B cell (primary cell): ENCODE data around the gene KTI12. TPM values are rescaled to one million over a fixed set of nuclear protein-coding genes. Genes with fewer than 3 reads are reported as not detected.
"Not testable (repeated sequence)": the region's sequence is repeated elsewhere in the genome, so short reads cannot be mapped to it uniquely, and the experiment has no call there.

Experiments
- ATAC-seq: fragments of 200-7000 bp; cut with Tn5 transposase; one replicate; pipeline ENCODE4 v1.10.0; 2021; ENCODE audit warnings: low read depth, mild to moderate bottlenecking, moderate number of reproducible peaks, moderate library complexity
- CTCF ChIA-PET: fragments of 350-600 bp; sonication (Branson Sonifier 250); formaldehyde crosslinking; loops from one replicate; lab custom pipeline; 2021; ENCODE audit warnings: antibody characterized with exemption, inconsistent platforms; lab: Charles Lee
- POLR2A ChIA-PET: fragments of 350-600 bp; sonication (Branson Sonifier 250); formaldehyde crosslinking; loops from one replicate; lab custom pipeline; 2021; ENCODE audit warnings: antibody characterized with exemption; lab: Charles Lee
- DNase-seq: peaks from one replicate; pipeline ENCODE4 v3.0.0; 2013
- H2AFZ ChIP-seq: 2 replicates; pipeline ENCODE4 v1.6.1; 2012; ENCODE audit warnings: mild to moderate bottlenecking, low read depth, low read length; ENCODE audit not compliant: insufficient read depth, poor library complexity, severe bottlenecking
- H3K27ac ChIP-seq, 2 donors: 1 replicate in 1 of 2; 2 replicates in 1 of 2; pipeline ENCODE4 v1.5.1; 2012 to 2013; ENCODE audit warnings: low read length in 2 of 2, mild to moderate bottlenecking in 2 of 2, moderate library complexity in 1 of 2
- H3K27me3 ChIP-seq, 4 experiments: fragments of 200-600 bp in 1 of 4; sonication (generic) in 1 of 4; replicated peaks in 1 of 4; 1 replicate in 2 of 4; 2 replicates in 2 of 4; pipeline versions ENCODE4 v1.6.1 to v1.7.0; 2013 to 2016; ENCODE audit warnings: low read length in 3 of 4, mild to moderate bottlenecking in 2 of 4, mixed read lengths in 1 of 4, moderate library complexity in 1 of 4; ENCODE audit not compliant: insufficient read depth in 4 of 4, control insufficient read depth in 3 of 4; ENCODE audit errors: control extremely low read depth in 1 of 4
- H3K36me3 ChIP-seq, 2 experiments: replicated peaks in 1 of 2; 1 replicate in 1 of 2; 2 replicates in 1 of 2; pipeline versions ENCODE4 v1.6.1 to v1.7.1; 2013; ENCODE audit warnings: low read length in 1 of 2; ENCODE audit not compliant: insufficient read depth in 2 of 2, control insufficient read depth in 1 of 2; ENCODE audit errors: control extremely low read depth in 1 of 2, extremely low read depth in 1 of 2
- H3K4me1 ChIP-seq, 2 donors: fragments of 200-600 bp in 1 of 2; sonication (generic) in 1 of 2; 1 replicate in 1 of 2; 2 replicates in 1 of 2; pipeline versions ENCODE4 v1.5.1 to v1.6.1; 2013 to 2017; ENCODE audit warnings: low read length in 2 of 2; ENCODE audit not compliant: control insufficient read depth in 2 of 2, insufficient read depth in 2 of 2
- H3K4me2 ChIP-seq: replicated peaks from 2 replicates; pipeline ENCODE3; 2012; ENCODE audit warnings: mild to moderate bottlenecking, low read depth, low read length; ENCODE audit not compliant: poor library complexity, severe bottlenecking
- H3K4me3 ChIP-seq, 5 experiments: fragments of 200-600 bp in 1 of 5; sonication (generic) in 1 of 5; 1 replicate in 3 of 5; 2 replicates in 2 of 5; pipeline versions ENCODE4 v1.5.1 to v1.7.0; 2011 to 2016; ENCODE audit warnings: low read length in 4 of 5, mild to moderate bottlenecking in 4 of 5, low read depth in 2 of 5, control low read depth in 1 of 5, moderate library complexity in 1 of 5; ENCODE audit not compliant: insufficient read depth in 1 of 5; ENCODE audit errors: control extremely low read depth in 1 of 5, extremely low read depth in 1 of 5
- H3K79me2 ChIP-seq: fragments of 200-600 bp; sonication (generic); one replicate; pipeline ENCODE4 v1.6.0; 2016; ENCODE audit warnings: low read length; ENCODE audit not compliant: control insufficient read depth, insufficient read depth
- H3K9ac ChIP-seq: fragments of 200-600 bp; sonication (generic); 2 replicates; pipeline ENCODE4 v1.6.1; 2017; ENCODE audit warnings: mild to moderate bottlenecking, low read length, moderate library complexity
- H3K9me3 ChIP-seq, 3 donors: one replicate each; pipeline versions ENCODE4 v1.6.1 to v1.7.1; 2013; ENCODE audit warnings: low read length in 2 of 3; ENCODE audit not compliant: control insufficient read depth in 2 of 3, insufficient read depth in 1 of 3; ENCODE audit errors: control extremely low read depth in 1 of 3
- H4K20me1 ChIP-seq: 2 replicates; pipeline ENCODE4 v1.6.0; 2012; ENCODE audit warnings: mild to moderate bottlenecking, low read length; ENCODE audit not compliant: insufficient read depth, control insufficient read depth, poor library complexity, severe bottlenecking
- H3K27ac Mint-ChIP-seq: one replicate; pipeline ENCODE4 v1.8.0; 2021; ENCODE audit warnings: mixed read lengths
- H3K27me3 Mint-ChIP-seq: one replicate; pipeline ENCODE4 v1.8.0; 2021; ENCODE audit warnings: mixed read lengths
- H3K4me1 Mint-ChIP-seq: one replicate; pipeline ENCODE4 v1.8.0; 2021; ENCODE audit warnings: mixed read lengths
- H3K4me3 Mint-ChIP-seq: one replicate; pipeline ENCODE4 v1.8.0; 2021; ENCODE audit warnings: mixed read lengths
- H3K9me3 Mint-ChIP-seq: one replicate; pipeline ENCODE4 v1.8.0; 2022; ENCODE audit warnings: mixed read lengths; ENCODE audit not compliant: insufficient read depth
- EZH2 ChIP-seq: IDR thresholded peaks from 2 replicates; pipeline ENCODE4 v1.6.1; 2012; ENCODE audit warnings: borderline replicate concordance, low read depth, mild to moderate bottlenecking, moderate library complexity, low read length; ENCODE audit not compliant: insufficient read depth, poor library complexity, severe bottlenecking
- WGBS: methylation state at CpG from one replicate; pipeline ENCODE4 v1.1.5; 2013; ENCODE audit warnings: missing lambda C conversion rate; ENCODE audit not compliant: insufficient coverage; 5-methylcytosine and 5-hydroxymethylcytosine counted together
- intact Hi-C: fragments of 100-400 bp; cut with micrococcal nuclease; formaldehyde crosslinking; loops from one replicate; pipeline ENCODE4 v1.10.0; 2022
- polyA plus RNA-seq: library from polyadenylated mRNA; depleted of rRNA; stranded (reverse); fragments of >200 nt; gene quantifications from 2 replicates; pipeline ENCODE4 v1.2.3, GENCODE V29; 2012
- total RNA-seq, 2 donors: library from RNA; stranded (reverse); fragments of 120-200 nt in 1 of 2; gene quantifications; 1 replicate in 1 of 2; 2 replicates in 1 of 2; pipeline versions ENCODE4 v1.2.3 to v1.2.4, GENCODE V29; 2013 to 2022
- TF ChIP-seq, protein P1 (sequence below): fragments of 200-600 bp; IDR thresholded peaks from one replicate; pipeline ENCODE4 v1.8.0; 2022; ENCODE audit warnings: antibody characterized with exemption, mild to moderate bottlenecking

Gene KTI12
- total and polyA plus RNA-seq, 2 donors (not counting 1 experiment from before 2014, with no cell fraction given): 14.7 to 22.5 TPM

DNA sequence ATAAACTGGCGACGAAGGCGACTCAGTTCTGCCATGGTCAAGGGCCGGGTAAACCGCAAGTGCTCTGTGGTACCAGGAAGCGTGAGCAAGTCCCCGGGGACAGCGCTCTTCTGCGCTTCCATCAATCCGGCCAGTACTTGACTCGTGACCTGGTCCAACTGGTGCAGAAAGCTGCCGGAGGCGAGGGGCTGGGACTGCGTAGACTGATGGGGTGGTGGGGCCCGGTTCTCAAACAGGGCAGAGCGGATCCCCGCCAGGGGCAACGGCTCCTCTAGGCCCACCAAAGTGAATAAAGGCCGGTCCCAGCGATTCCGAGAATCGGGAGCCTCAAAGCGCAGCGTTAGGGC lies 852 bp downstream of the KTI12 start:
- TF ChIP-seq EZH2: no peak
- TF ChIP-seq, protein P1, sequence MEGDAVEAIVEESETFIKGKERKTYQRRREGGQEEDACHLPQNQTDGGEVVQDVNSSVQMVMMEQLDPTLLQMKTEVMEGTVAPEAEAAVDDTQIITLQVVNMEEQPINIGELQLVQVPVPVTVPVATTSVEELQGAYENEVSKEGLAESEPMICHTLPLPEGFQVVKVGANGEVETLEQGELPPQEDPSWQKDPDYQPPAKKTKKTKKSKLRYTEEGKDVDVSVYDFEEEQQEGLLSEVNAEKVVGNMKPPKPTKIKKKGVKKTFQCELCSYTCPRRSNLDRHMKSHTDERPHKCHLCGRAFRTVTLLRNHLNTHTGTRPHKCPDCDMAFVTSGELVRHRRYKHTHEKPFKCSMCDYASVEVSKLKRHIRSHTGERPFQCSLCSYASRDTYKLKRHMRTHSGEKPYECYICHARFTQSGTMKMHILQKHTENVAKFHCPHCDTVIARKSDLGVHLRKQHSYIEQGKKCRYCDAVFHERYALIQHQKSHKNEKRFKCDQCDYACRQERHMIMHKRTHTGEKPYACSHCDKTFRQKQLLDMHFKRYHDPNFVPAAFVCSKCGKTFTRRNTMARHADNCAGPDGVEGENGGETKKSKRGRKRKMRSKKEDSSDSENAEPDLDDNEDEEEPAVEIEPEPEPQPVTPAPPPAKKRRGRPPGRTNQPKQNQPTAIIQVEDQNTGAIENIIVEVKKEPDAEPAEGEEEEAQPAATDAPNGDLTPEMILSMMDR: no peak
- Histone ChIP-seq H3K36me3 (peaks cover 0 to 8% of the 10 kb centered on the region in 2 experiments), H3K27me3 (no peaks in the 10 kb centered on the region), H3K4me3 (peak overlapping the region; percentile 73 to 86 (median 83)), H4K20me1 (peaks cover 26% of the 10 kb centered on the region), H3K9me3 (no peaks in the 10 kb centered on the region), H3K79me2 (peaks cover 24% of the 10 kb centered on the region), H3K9ac (peak overlapping the region; percentile 93), H2AFZ (peak overlapping the region; percentile 94), H3K27ac (peak overlapping the region; percentile 71 to 86), H3K4me2 (peak overlapping the region; percentile 91), H3K4me1 (peaks cover 16 to 22% of the 10 kb centered on the region in 2 donors)
- Mint-ChIP-seq H3K4me1 (peaks cover 34% of the 10 kb centered on the region), H3K27ac (peak overlapping the region; percentile 96), H3K9me3 (no peaks in the 10 kb centered on the region), H3K27me3 (no peaks in the 10 kb centered on the region), H3K4me3 (peak overlapping the region; percentile 97)
- 5% methylated on average over 24 of the region's 24 CpGs for WGBS
- ATAC-seq: peak; percentile 18
- intact Hi-C loops: loop anchor here (1.0 kb wide), 1 partner anchor 24 kb away; the partner anchor contains the start of gene BTF3L4
- ChIA-PET CTCF (no interaction called here), POLR2A (interaction anchor here (0.6 to 2.2 kb wide), 3 partner anchors 21 to 664 kb away, joined by 4 to 9 read pairs (median 5); partner anchors contain the start of gene TXNDC12)
- DNase-seq: peak; percentile 38

DNA sequence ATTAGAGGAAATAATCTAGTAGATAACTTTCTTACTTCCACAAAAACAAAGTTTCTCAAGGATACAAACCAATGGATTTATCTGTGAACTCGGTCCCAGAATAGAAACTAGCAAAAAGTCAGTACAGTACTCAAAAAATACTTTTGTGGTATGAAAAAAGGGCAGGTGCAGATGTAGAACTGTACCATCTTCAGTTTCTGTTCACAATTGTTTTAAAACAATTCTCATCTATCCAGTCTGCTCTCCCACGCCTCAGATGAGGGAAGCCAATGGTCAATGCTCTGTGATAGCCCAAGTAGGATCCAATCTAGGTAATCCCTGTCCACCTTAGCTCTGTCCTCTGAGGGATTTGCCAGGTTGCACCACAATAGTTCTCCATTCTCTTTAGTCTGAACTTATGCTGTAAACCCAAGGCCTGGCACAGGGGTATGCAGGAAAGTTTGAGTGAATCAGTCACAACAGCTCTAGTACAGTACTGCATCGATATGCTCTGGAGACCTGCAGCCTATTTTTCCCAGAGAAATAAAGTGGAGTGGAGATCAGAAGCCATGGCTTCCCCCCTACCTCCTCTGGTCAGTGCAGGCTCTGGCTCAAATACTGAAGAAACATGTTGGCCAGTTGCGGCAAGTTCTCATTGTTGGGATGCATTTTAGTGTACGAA lies 1.4 kb downstream of the KTI12 start:
- Histone ChIP-seq H4K20me1 (peaks cover 26% of the 10 kb centered on the region), H3K4me2 (peak overlapping the region; percentile 91), H3K36me3 (peaks cover 0 to 5% of the 10 kb centered on the region in 2 experiments), H3K27ac (no peak overlapping the region), H3K9ac (peak overlapping the region; percentile 93), H3K4me1 (peaks cover 16 to 22% of the 10 kb centered on the region in 2 donors), H2AFZ (peak overlapping the region; percentile 94), H3K9me3 (no peaks in the 10 kb centered on the region), H3K79me2 (peaks cover 24% of the 10 kb centered on the region), H3K4me3 (peak overlapping the region; percentile 73 to 86 (median 83)), H3K27me3 (no peaks in the 10 kb centered on the region)
- Mint-ChIP-seq H3K27ac (peak overlapping the region; percentile 96), H3K9me3 (no peaks in the 10 kb centered on the region), H3K4me1 (peaks cover 34% of the 10 kb centered on the region), H3K27me3 (no peaks in the 10 kb centered on the region), H3K4me3 (peak overlapping the region; percentile 97)
- ChIA-PET CTCF (no interaction called here), POLR2A (interaction anchor here (0.6 to 2.2 kb wide), 3 partner anchors 22 to 664 kb away, joined by 4 to 9 read pairs (median 5); partner anchors contain the start of gene TXNDC12)
- ATAC-seq (no peak), DNase-seq (no peak)
- WGBS: 44% methylated on average over 3 of the region's 5 CpGs
- TF ChIP-seq, protein P1: no peak
- no peak for TF ChIP-seq EZH2
- intact Hi-C loops: no loop called here

GRCh38 chr1:52028839-52029238 lies 4.8 kb downstream of the KTI12 start:
- H3K27ac Mint-ChIP-seq, H3K9me3 ChIP-seq, intact Hi-C loops, H3K27ac ChIP-seq, H3K9ac ChIP-seq, POLR2A ChIA-PET, H3K9me3 Mint-ChIP-seq, H3K4me3 ChIP-seq, ATAC-seq, H3K4me3 Mint-ChIP-seq, DNase-seq, H2AFZ ChIP-seq, H3K27me3 Mint-ChIP-seq, H3K4me2 ChIP-seq, CTCF ChIA-PET, H3K27me3 ChIP-seq: not testable (repeated sequence)
- Histone ChIP-seq H3K36me3 (peaks cover 10 to 25% of the 10 kb centered on the region in 2 experiments), H3K79me2 (peaks cover 24% of the 10 kb centered on the region), H3K4me1 (peaks cover 16 to 20% of the 10 kb centered on the region in 2 donors), H4K20me1 (peaks cover 26% of the 10 kb centered on the region)
- H3K4me1 Mint-ChIP-seq: peaks cover 30% of the 10 kb centered on the region
- WGBS: 100% methylated on average over 1 of the region's 5 CpGs
